PC-3 (cell line): ENCODE results near the gene ILRUN. TPM values are rescaled to one million over a fixed set of nuclear protein-coding genes. Genes with fewer than 3 reads are reported as not detected.

Experiments
- ATAC-seq: fragments of 200-7000 bp; cut with Tn5 transposase; 2 replicates; pipeline ENCODE4 v1.9.1; 2020; ENCODE audit warnings: mild to moderate bottlenecking, moderate library complexity
- BruUV-seq: library from RNA; stranded (reverse); fragments of 400-500 nt; replicated peaks from 2 replicates; lab custom pipeline; 2021; lab: Mats Ljungman, UMichigan
- CTCF ChIA-PET: fragments of 300-600 bp; sonication (Branson Sonifier 250); formaldehyde crosslinking; loops from one replicate; lab custom pipeline; 2022; ENCODE audit warnings: antibody characterized with exemption; lab: Charles Lee
- POLR2A ChIA-PET: fragments of 300-600 bp; sonication (Branson Sonifier 250); formaldehyde crosslinking; loops from one replicate; lab custom pipeline; 2022; ENCODE audit warnings: antibody characterized with exemption; ENCODE audit not compliant: unreplicated experiment; lab: Charles Lee
- DNase-seq: peaks from one replicate; pipeline ENCODE4 v3.0.0-alpha.2; 2015
- H2AFZ ChIP-seq: fragments of 300-600 bp; sonication (generic); 2 replicates; pipeline ENCODE4 v1.6.0; 2016; ENCODE audit warnings: antibody characterized with exemption, low read length
- H3F3A ChIP-seq: fragments of 300-600 bp; sonication (generic); one replicate; pipeline ENCODE4 v1.6.0; 2017; ENCODE audit warnings: antibody characterized with exemption, low read length, control low read depth, mild to moderate bottlenecking; ENCODE audit not compliant: unreplicated experiment
- H3K27ac ChIP-seq: fragments of 300-600 bp; sonication (generic); 2 replicates; pipeline ENCODE4 v1.5.1; 2016; ENCODE audit warnings: mild to moderate bottlenecking, low read length
- H3K27me3 ChIP-seq: fragments of 300-600 bp; sonication (generic); 2 replicates; pipeline ENCODE4 v1.6.1; 2016; ENCODE audit warnings: low read length, mixed read lengths
- H3K36me3 ChIP-seq: fragments of 300-600 bp; sonication (generic); 2 replicates; pipeline ENCODE4 v1.6.1; 2016; ENCODE audit warnings: low read depth, mixed run types, low read length, mixed read lengths
- H3K4me1 ChIP-seq: fragments of 300-600 bp; sonication (generic); 2 replicates; pipeline ENCODE4 v1.5.1; 2016; ENCODE audit warnings: low read length; ENCODE audit not compliant: insufficient read depth
- H3K4me2 ChIP-seq: fragments of 300-600 bp; sonication (generic); 2 replicates; pipeline ENCODE4 v1.6.0; 2016; ENCODE audit warnings: low read length
- H3K4me3 ChIP-seq: fragments of 300-600 bp; sonication (generic); 2 replicates; pipeline ENCODE4 v1.5.1; 2016; ENCODE audit warnings: mild to moderate bottlenecking, low read length, mixed read lengths
- H3K79me2 ChIP-seq: fragments of 300-600 bp; sonication (generic); 2 replicates; pipeline ENCODE4 v1.6.1; 2017; ENCODE audit warnings: low read length, mixed read lengths
- H3K9ac ChIP-seq: fragments of 300-600 bp; sonication (generic); 2 replicates; pipeline ENCODE4 v1.6.0; 2016; ENCODE audit warnings: mild to moderate bottlenecking, low read length
- H3K9me2 ChIP-seq: fragments of 300-600 bp; sonication (generic); replicated peaks from 2 replicates; pipeline ENCODE4 v1.6.1; 2016; ENCODE audit warnings: mixed run types, low read length, mixed read lengths
- H3K9me3 ChIP-seq: fragments of 300-600 bp; sonication (generic); 2 replicates; pipeline ENCODE4 v1.6.1; 2016; ENCODE audit warnings: low read length, mixed read lengths
- H4K20me1 ChIP-seq: fragments of 300-600 bp; sonication (generic); 2 replicates; pipeline ENCODE4 v1.6.1; 2016; ENCODE audit warnings: low read length, mixed read lengths
- CTCF ChIP-seq: fragments of 300-600 bp; sonication (generic); conservative IDR thresholded peaks from 2 replicates; pipeline ENCODE4 v1.5.1; 2017; ENCODE audit warnings: antibody characterized with exemption, low read depth, mild to moderate bottlenecking, low read length
- EZH2 ChIP-seq: fragments of 300-600 bp; sonication (generic); IDR thresholded peaks from one replicate; pipeline ENCODE4 v1.6.1; 2017; ENCODE audit warnings: antibody characterized with exemption, mild to moderate bottlenecking, low read length; ENCODE audit not compliant: unreplicated experiment
- EZH2phosphoT487 ChIP-seq: fragments of 300-600 bp; sonication (generic); IDR thresholded peaks from 2 replicates; pipeline ENCODE4 v1.6.1; 2018; ENCODE audit warnings: mild to moderate bottlenecking, antibody characterized with exemption, low read length, borderline replicate concordance
- intact Hi-C: fragments of 100-400 bp; cut with micrococcal nuclease; formaldehyde crosslinking; loops from 2 replicates; pipeline ENCODE4 v1.9.0; 2023
- total RNA-seq: library from RNA; depleted of rRNA; stranded (reverse); fragments of >200 nt; gene quantifications from 2 replicates; pipeline ENCODE4 v1.2.3, GENCODE V29; 2014

Gene ILRUN
- total RNA-seq, 1 experiment from 2014 or later: 54.8 TPM

GRCh38 chr6:34697904-34698559 is 1.5 kb upstream of the ILRUN start:
- Histone ChIP-seq H3K4me1 (peaks cover 21% of the 10 kb centered on the region), H3K79me2 (peaks cover 35% of the 10 kb centered on the region), H3K36me3 (0 out of 2 replicates have a peak, but pooled peaks cover 3% of the 10 kb centered on the region), H3K9me2 (no peaks in the 10 kb centered on the region), H3K9ac (no peak overlapping the region), H3K4me3 (no peak overlapping the region), H3F3A (no peaks in the 10 kb centered on the region), H3K9me3 (no peaks in the 10 kb centered on the region), H3K27ac (no peak overlapping the region), H4K20me1 (no peaks in the 10 kb centered on the region), H3K4me2 (no peak overlapping the region), H3K27me3 (no peaks in the 10 kb centered on the region), H2AFZ (no peak overlapping the region)
- DNase-seq (no peak), ATAC-seq (no peak)
- no TSS peak for BruUV-seq
- ChIA-PET POLR2A (no interaction called here), CTCF (no interaction called here)
- TF ChIP-seq EZH2phosphoT487 (no peak), CTCF (no peak), EZH2 (no peak)
- intact Hi-C loops: no loop called here

- no peaks in the 10 kb centered on the region for H3K27me3 ChIP-seq
- intact Hi-C loops: no loop called here
- peaks cover 21% of the 10 kb centered on the region for H3K4me1 ChIP-seq
- TF ChIP-seq EZH2phosphoT487 (no peak), CTCF (no peak), EZH2 (no peak)
- peak overlapping the region; percentile 83; the same call in 1 of the 2 replicates for H2AFZ ChIP-seq
- no peaks in the 10 kb centered on the region for H3K9me3 ChIP-seq
- H4K20me1 ChIP-seq: 0 out of 2 replicates have a peak, but pooled peaks cover under 1% of the 10 kb centered on the region
- no peak overlapping the region for H3K9ac ChIP-seq
- CTCF ChIA-PET: no interaction called here
- H3K4me3 ChIP-seq: peak overlapping the region; percentile 74; the same call in 1 of the 2 replicates
- POLR2A ChIA-PET: no interaction called here
- H3K9me2 ChIP-seq: no peaks in the 10 kb centered on the region
- H3K4me2 ChIP-seq: peak overlapping the region; percentile 78
- ATAC-seq (no peak), DNase-seq (no peak)
- H3K79me2 ChIP-seq: peaks cover 40% of the 10 kb centered on the region
- BruUV-seq: no TSS peak
- 0 out of 2 replicates have a peak, but pooled peaks cover 3% of the 10 kb centered on the region for H3K36me3 ChIP-seq
- no peaks in the 10 kb centered on the region for H3F3A ChIP-seq
- no peak overlapping the region for H3K27ac ChIP-seq
Measured at GRCh38 chr6:34697544-34697836, 923 bp upstream of the ILRUN start.

- Histone ChIP-seq H3K9me2 (no peaks in the 10 kb centered on the region), H3F3A (no peaks in the 10 kb centered on the region), H3K36me3 (0 out of 2 replicates have a peak, but pooled peaks cover 3% of the 10 kb centered on the region), H3K4me2 (peak overlapping the region; percentile 96), H4K20me1 (0 out of 2 replicates have a peak, but pooled peaks cover 8% of the 10 kb centered on the region), H2AFZ (peak overlapping the region; percentile 82), H3K4me1 (peaks cover 21% of the 10 kb centered on the region), H3K27me3 (no peaks in the 10 kb centered on the region), H3K9ac (peak overlapping the region; percentile 89), H3K27ac (peak overlapping the region; percentile 8; the same call in 1 of the 2 replicates), H3K79me2 (peaks cover 53% of the 10 kb centered on the region), H3K4me3 (peak overlapping the region; percentile 87), H3K9me3 (no peaks in the 10 kb centered on the region)
- DNase-seq: peak; percentile 24
- ChIA-PET POLR2A (interaction anchor here (0.6 to 1.2 kb wide), 2 partner anchors 50 to 85 kb away, joined by 4 read pairs; no protein-coding TSS in a partner anchor), CTCF (no interaction called here)
- peak; percentile 61 for ATAC-seq
- no TSS peak for BruUV-seq
- intact Hi-C loops: no loop called here
- TF ChIP-seq EZH2phosphoT487 (no peak), CTCF (no peak), EZH2 (no peak)
Measured at GRCh38 chr6:34696189-34696738, 303 bp downstream of the ILRUN start.
